Measurements from ENCODE around the gene KLF11. TPM values are rescaled to one million over a fixed set of nuclear protein-coding genes. Genes with fewer than 3 reads are reported as not detected.

KLF11 gene
- total RNA-seq, 6 donors from 2014 or later = 14.3 to 38.7 (median 23.4) TPM

DNA sequence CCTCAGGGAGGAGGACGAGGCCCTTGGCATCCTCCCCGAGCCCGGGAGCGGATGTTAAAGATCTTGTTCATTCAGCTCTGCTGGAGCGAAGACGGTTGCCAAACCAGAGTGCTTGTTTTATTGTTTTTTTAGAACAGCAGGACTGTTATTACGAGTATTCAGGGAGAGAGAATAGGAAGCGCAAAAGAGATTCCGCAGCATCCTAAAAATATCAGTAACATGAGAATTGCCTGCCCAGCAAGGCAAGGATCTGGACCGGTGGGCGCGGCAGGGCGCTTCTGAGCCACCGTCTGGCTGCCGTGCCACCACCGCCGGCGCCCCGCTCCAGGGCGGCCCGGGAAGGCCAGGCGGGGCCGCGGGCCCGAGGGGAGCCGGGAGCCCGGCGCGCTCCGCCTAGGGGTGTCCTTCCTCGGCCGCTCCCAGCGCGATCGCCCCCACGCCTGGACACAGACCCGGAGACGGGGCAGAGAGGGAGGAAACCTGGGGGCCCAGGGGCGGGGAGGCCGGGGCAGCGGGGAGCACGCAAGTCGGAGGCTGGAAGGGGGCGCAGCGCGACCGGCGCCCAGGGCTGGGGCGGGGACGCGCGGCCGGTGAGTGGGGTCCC, 36.0 kb downstream of the KLF11 start:
- H3K4me3 ChIP-seq = peak overlapping the region; percentile 15 to 57 (median 52)
- H3K36me3 ChIP-seq = no peaks in the 10 kb centered on the region
- peak overlapping the region in 3 of 4 donors; percentile 30 to 84 (median 64) for H3K27ac ChIP-seq
- DNase-seq = peak in 1 of 2 donors; percentile 88
- WGBS, 2 donors = 1 to 4% methylated on average over 19 of the region's 53 CpGs
- no peaks in the 10 kb centered on the region for H3K9me3 ChIP-seq
- TF ChIP-seq, protein P1, sequence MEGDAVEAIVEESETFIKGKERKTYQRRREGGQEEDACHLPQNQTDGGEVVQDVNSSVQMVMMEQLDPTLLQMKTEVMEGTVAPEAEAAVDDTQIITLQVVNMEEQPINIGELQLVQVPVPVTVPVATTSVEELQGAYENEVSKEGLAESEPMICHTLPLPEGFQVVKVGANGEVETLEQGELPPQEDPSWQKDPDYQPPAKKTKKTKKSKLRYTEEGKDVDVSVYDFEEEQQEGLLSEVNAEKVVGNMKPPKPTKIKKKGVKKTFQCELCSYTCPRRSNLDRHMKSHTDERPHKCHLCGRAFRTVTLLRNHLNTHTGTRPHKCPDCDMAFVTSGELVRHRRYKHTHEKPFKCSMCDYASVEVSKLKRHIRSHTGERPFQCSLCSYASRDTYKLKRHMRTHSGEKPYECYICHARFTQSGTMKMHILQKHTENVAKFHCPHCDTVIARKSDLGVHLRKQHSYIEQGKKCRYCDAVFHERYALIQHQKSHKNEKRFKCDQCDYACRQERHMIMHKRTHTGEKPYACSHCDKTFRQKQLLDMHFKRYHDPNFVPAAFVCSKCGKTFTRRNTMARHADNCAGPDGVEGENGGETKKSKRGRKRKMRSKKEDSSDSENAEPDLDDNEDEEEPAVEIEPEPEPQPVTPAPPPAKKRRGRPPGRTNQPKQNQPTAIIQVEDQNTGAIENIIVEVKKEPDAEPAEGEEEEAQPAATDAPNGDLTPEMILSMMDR (IDR thresholded peaks at IDR 0.05) = no peak
- TF ChIP-seq POLR2AphosphoS5 (IDR thresholded peaks at IDR 0.05) (no peak), POLR2A (IDR thresholded peaks at IDR 0.05) (no peak), EP300 (IDR thresholded peaks at IDR 0.05) (no peak)
- H3K27me3 ChIP-seq = peaks cover 0 to 21% (median 10%) of the 10 kb centered on the region in 4 donors
- H3K4me1 ChIP-seq = peaks cover 11 to 24% (median 23%) of the 10 kb centered on the region in 4 donors
- ATAC-seq (ENCODE audit: low FRiP score in 2 of 2) = peak in 1 of 2 donors; percentile 72

DNA sequence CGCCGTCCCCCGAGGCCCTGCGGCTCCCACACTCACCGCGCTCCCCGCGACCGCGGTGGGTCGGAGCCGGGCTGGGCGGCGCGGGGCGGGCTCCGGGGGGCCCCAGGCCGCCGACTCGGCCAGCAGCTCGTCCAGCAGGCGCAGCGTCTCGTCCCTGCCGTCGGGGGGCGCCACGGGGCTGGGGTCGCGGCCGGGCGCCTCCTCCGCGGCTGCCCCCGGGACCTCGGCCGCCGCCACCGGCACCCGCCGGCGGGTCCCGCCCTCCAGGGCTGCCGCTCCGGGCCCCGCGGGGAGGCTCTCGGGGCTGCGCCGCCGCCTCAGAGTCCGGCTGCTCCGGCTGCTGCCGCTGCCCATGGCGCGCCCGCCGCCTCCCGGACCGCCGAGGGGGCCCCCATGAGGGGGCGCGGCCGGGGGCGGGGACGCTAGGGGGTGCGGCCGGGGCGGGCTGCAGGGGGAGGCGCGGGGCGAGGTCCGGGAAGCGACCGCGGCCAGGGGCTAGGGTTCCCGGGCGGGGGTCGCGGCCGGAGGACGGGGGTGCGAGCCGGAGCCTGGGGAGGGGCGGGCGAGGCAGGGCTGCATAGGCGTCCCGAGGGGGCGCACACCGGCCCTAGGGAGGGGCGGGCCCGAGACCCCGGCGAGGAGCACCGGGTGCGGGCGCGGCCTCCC, 36.7 kb downstream of the KLF11 start, which contains the start of gene CYS1:
Gene CYS1 (minus strand): TSS at position 542 of the 666 bp plus-strand sequence. CDS start 188 bp downstream, at position 354.
- H3K27ac ChIP-seq = peak within 1 kb of the TSS in 3 of 4 donors; percentile 30 to 84 (median 64)
- 2% methylated on average over 23 of the region's 98 CpGs; no CpG with 5 or more reads in 1 of the 2 donors for WGBS, 2 donors
- H3K4me3 ChIP-seq = peak within 1 kb of the TSS; percentile 15 to 57 (median 52)
- no peaks in the 10 kb centered on the region for H3K9me3 ChIP-seq
- H3K4me1 ChIP-seq = peaks cover 11 to 24% (median 23%) of the 10 kb centered on the region in 4 donors
- ATAC-seq (ENCODE audit: low FRiP score in 2 of 2) (peak in 1 of 2 donors; percentile 74), DNase-seq (peak in 1 of 2 donors; percentile 88)
- TF ChIP-seq, protein P1 (IDR thresholded peaks at IDR 0.05) = peak; percentile 26 to 72 (median 45)
- TF ChIP-seq POLR2A (IDR thresholded peaks at IDR 0.05) (no peak), POLR2AphosphoS5 (IDR thresholded peaks at IDR 0.05) (no peak), EP300 (IDR thresholded peaks at IDR 0.05) (no peak)
- peaks cover 0 to 21% (median 10%) of the 10 kb centered on the region in 4 donors for H3K27me3 ChIP-seq
- no peaks in the 10 kb centered on the region for H3K36me3 ChIP-seq

GRCh38 chr2:10080536-10081304, 37.4 kb downstream of the KLF11 start:
- H3K4me1 ChIP-seq = peaks cover 11 to 24% (median 23%) of the 10 kb centered on the region in 4 donors
- peak overlapping the region in 1 of 4 donors; percentile 84 for H3K27ac ChIP-seq
- peak overlapping the region in 3 of 4 donors; percentile 48 to 57 (median 57) for H3K4me3 ChIP-seq
- H3K9me3 ChIP-seq = no peaks in the 10 kb centered on the region
- DNase-seq (peak in 1 of 2 donors; percentile 85), ATAC-seq (ENCODE audit: low FRiP score in 2 of 2) (peak in 1 of 2 donors; percentile 18)
- WGBS, 2 donors = 9 to 13% methylated on average over 12 to 45 of the region's 45 CpGs
- H3K27me3 ChIP-seq = peaks cover 0 to 21% (median 10%) of the 10 kb centered on the region in 4 donors
- H3K36me3 ChIP-seq = no peaks in the 10 kb centered on the region
- TF ChIP-seq EP300 (IDR thresholded peaks at IDR 0.05) (no peak), POLR2AphosphoS5 (IDR thresholded peaks at IDR 0.05) (no peak), POLR2A (IDR thresholded peaks at IDR 0.05) (no peak)
- TF ChIP-seq, protein P1 (IDR thresholded peaks at IDR 0.05) = no peak

GRCh38 chr2:10083046-10083445, 39.7 kb downstream of the KLF11 start:
- H3K4me1 ChIP-seq = peaks cover 11 to 24% (median 23%) of the 10 kb centered on the region in 4 donors
- H3K27me3 ChIP-seq = peaks cover 0 to 21% (median 10%) of the 10 kb centered on the region in 4 donors
- H3K9me3 ChIP-seq = no peaks in the 10 kb centered on the region
- no peak overlapping the region for H3K4me3 ChIP-seq
- DNase-seq (no peak), ATAC-seq (ENCODE audit: low FRiP score in 2 of 2) (no peak)
- no peak overlapping the region for H3K27ac ChIP-seq
- no peaks in the 10 kb centered on the region for H3K36me3 ChIP-seq
- 58 to 62% methylated on average over 5 of the region's 5 CpGs for WGBS, 2 donors
- TF ChIP-seq, protein P1 (IDR thresholded peaks at IDR 0.05) = no peak
- no peak for TF ChIP-seq POLR2A (IDR thresholded peaks at IDR 0.05)
- TF ChIP-seq EP300 (IDR thresholded peaks at IDR 0.05) = no peak
- TF ChIP-seq POLR2AphosphoS5 (IDR thresholded peaks at IDR 0.05) = no peak

Measured in upper lobe of left lung (tissue), 6 donors.